Loucy (cell line): ENCODE measurements around the gene SFR1.

Experiments used
- H2AFZ ChIP-seq: fragments of 200-600 bp; sonication (generic); 2 replicates; pipeline ENCODE4 v1.6.0; 2016; ENCODE audit warnings: antibody characterized with exemption, mild to moderate bottlenecking, low read length, moderate library complexity
- H3F3A ChIP-seq: fragments of 200-600 bp; 2 replicates; pipeline ENCODE4 v1.6.0; 2016; ENCODE audit warnings: antibody characterized with exemption, low read depth, mild to moderate bottlenecking
- H3K27me3 ChIP-seq: fragments of 200-600 bp; sonication (generic); 2 replicates; pipeline ENCODE4 v1.6.1; 2014; ENCODE audit warnings: low read length, mild to moderate bottlenecking; ENCODE audit not compliant: insufficient read depth, poor library complexity, severe bottlenecking
- H3K36me3 ChIP-seq: fragments of 200-600 bp; sonication (generic); 2 replicates; pipeline ENCODE4 v1.6.1; 2016; ENCODE audit warnings: low read length; ENCODE audit not compliant: insufficient read depth
- H3K4me1 ChIP-seq: fragments of 200-600 bp; sonication (generic); 2 replicates; pipeline ENCODE4 v1.5.1; 2014; ENCODE audit warnings: low read length, mild to moderate bottlenecking; ENCODE audit not compliant: insufficient read depth, poor library complexity, severe bottlenecking
- H3K4me2 ChIP-seq: fragments of 200-600 bp; sonication (generic); 2 replicates; pipeline ENCODE4 v1.6.0; 2014; ENCODE audit warnings: antibody characterized with exemption, low read length, low read depth, mild to moderate bottlenecking; ENCODE audit not compliant: poor library complexity, severe bottlenecking
- H3K4me3 ChIP-seq: fragments of 200-600 bp; sonication (generic); 2 replicates; pipeline ENCODE4 v1.5.1; 2014; ENCODE audit warnings: low read length, mild to moderate bottlenecking, mixed read lengths; ENCODE audit not compliant: poor library complexity, severe bottlenecking
- H3K79me2 ChIP-seq: fragments of 200-600 bp; sonication (generic); 2 replicates; pipeline ENCODE4 v1.6.1; 2014; ENCODE audit warnings: low read length; ENCODE audit not compliant: insufficient read depth
- H3K9ac ChIP-seq: fragments of 200-600 bp; sonication (generic); 2 replicates; pipeline ENCODE4 v1.6.0; 2014; ENCODE audit warnings: mild to moderate bottlenecking, low read depth, low read length, moderate library complexity; ENCODE audit not compliant: poor library complexity, severe bottlenecking
- H3K9me2 ChIP-seq: fragments of 200-600 bp; sonication (generic); replicated peaks from 2 replicates; pipeline ENCODE4 v1.6.1; 2016; ENCODE audit warnings: low read depth, low read length, mixed read lengths
- H3K9me3 ChIP-seq: fragments of 200-600 bp; sonication (generic); 2 replicates; pipeline ENCODE4 v1.6.1; 2014; ENCODE audit warnings: mild to moderate bottlenecking, antibody characterized with exemption, low read length, low read depth; ENCODE audit not compliant: insufficient read depth
- H4K20me1 ChIP-seq: fragments of 200-600 bp; sonication (generic); 2 replicates; pipeline ENCODE4 v1.6.0; 2014; ENCODE audit warnings: antibody characterized with exemption, low read length, mild to moderate bottlenecking; ENCODE audit not compliant: insufficient read depth, poor library complexity, severe bottlenecking
- EZH2phosphoT487 ChIP-seq: fragments of 200-600 bp; IDR thresholded peaks from 2 replicates; pipeline ENCODE4 v1.6.1; 2018; ENCODE audit warnings: antibody characterized with exemption, mild to moderate bottlenecking, moderate library complexity, borderline replicate concordance
- TF ChIP-seq, protein P1 (sequence below): fragments of 200-600 bp; sonication (generic); conservative IDR thresholded peaks from 2 replicates; pipeline ENCODE4 v1.5.1; 2014; ENCODE audit warnings: mild to moderate bottlenecking, antibody characterized with exemption, low read length

The SFR1 gene

DNA sequence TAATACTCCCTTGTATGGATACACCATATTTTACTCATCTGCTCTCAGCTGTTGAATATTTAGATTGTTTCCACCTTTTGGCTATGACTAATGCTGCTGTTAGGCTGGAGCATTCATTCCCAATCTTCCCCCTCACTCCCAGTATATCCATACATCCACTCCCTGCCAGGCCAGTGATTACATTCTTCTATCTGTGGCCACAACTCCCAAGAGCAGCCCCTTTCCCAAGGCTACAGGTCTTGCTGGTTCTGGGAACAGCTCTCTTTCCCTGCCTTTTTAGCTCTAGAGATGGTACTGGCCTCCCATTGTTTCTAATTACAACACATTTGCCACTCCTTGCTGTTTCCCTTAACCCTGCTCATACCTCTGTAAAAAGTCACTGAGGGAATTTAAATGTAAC is 28.2 kb downstream of the SFR1 start:
- Histone ChIP-seq H3K79me2 (no peaks in the 10 kb centered on the region), H3K4me2 (no peak overlapping the region), H3K9ac (no peak overlapping the region), H3K9me3 (peaks cover 12% of the 10 kb centered on the region; the same call in 1 of the 2 replicates), H3K27me3 (peaks cover 10% of the 10 kb centered on the region), H3K4me3 (no peak overlapping the region), H3K4me1 (no peaks in the 10 kb centered on the region), H4K20me1 (no peaks in the 10 kb centered on the region), H3K9me2 (no peaks in the 10 kb centered on the region; the same call in 1 of the 2 replicates), H2AFZ (no peak overlapping the region), H3K36me3 (no peaks in the 10 kb centered on the region), H3F3A (no peaks in the 10 kb centered on the region)
- TF ChIP-seq EZH2phosphoT487, result no peak
- TF ChIP-seq, protein P1, sequence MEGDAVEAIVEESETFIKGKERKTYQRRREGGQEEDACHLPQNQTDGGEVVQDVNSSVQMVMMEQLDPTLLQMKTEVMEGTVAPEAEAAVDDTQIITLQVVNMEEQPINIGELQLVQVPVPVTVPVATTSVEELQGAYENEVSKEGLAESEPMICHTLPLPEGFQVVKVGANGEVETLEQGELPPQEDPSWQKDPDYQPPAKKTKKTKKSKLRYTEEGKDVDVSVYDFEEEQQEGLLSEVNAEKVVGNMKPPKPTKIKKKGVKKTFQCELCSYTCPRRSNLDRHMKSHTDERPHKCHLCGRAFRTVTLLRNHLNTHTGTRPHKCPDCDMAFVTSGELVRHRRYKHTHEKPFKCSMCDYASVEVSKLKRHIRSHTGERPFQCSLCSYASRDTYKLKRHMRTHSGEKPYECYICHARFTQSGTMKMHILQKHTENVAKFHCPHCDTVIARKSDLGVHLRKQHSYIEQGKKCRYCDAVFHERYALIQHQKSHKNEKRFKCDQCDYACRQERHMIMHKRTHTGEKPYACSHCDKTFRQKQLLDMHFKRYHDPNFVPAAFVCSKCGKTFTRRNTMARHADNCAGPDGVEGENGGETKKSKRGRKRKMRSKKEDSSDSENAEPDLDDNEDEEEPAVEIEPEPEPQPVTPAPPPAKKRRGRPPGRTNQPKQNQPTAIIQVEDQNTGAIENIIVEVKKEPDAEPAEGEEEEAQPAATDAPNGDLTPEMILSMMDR, result no peak

DNA sequence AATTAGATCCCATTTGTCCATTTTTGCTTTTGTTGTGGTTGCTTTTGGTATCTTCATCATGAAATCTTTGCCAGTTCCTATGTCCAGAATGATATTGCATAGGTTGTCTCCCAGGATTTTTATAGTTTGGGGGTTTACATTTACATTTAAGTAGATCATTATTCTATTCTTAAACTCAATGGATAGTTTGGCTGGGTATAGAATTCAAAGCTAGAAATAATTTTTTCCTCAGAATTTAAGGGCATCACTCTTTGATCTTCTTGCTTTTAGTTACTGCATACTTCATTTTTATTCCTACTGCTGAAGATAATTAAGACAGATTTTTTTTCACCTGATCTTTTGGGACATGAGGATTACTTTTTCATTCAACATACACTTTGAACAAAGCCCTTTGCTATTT is 29.8 kb downstream of the SFR1 start:
- Histone ChIP-seq H4K20me1 (no peaks in the 10 kb centered on the region), H2AFZ (no peak overlapping the region), H3K4me3 (no peak overlapping the region), H3K79me2 (no peaks in the 10 kb centered on the region), H3K27me3 (peaks cover 20% of the 10 kb centered on the region), H3K9me3 (peaks cover 12% of the 10 kb centered on the region; the same call in 1 of the 2 replicates), H3K4me1 (no peaks in the 10 kb centered on the region), H3K4me2 (no peak overlapping the region), H3K9me2 (no peaks in the 10 kb centered on the region; the same call in 1 of the 2 replicates), H3F3A (no peaks in the 10 kb centered on the region), H3K36me3 (no peaks in the 10 kb centered on the region), H3K9ac (no peak overlapping the region)
- TF ChIP-seq, protein P1, result no peak
- no peak for TF ChIP-seq EZH2phosphoT487

DNA sequence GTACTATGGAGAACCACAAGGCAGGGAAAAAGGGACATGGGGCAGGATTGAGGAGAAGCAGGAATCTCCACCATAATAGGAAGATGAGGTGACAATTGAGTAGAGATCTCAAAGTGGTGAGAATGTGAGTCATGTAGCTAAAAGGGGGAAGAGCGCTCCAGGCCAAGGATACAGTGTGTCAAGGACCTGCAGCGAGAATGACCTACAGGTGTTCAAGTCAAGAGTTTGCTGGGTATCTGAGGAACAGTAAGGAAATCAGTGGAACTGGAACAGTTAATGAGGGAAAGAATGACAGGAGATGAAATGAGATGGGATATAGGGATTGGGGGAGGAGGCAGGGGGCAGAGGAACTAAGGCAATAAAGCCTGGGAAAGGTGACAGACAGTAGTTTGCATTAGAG is 33.6 kb downstream of the SFR1 start:
- Histone ChIP-seq H3K9me2 (no peaks in the 10 kb centered on the region; the same call in 1 of the 2 replicates), H2AFZ (no peak overlapping the region), H3K27me3 (peaks cover 34% of the 10 kb centered on the region), H3K4me1 (no peaks in the 10 kb centered on the region), H3K9ac (no peak overlapping the region), H3K9me3 (peaks cover 12% of the 10 kb centered on the region; the same call in 1 of the 2 replicates), H4K20me1 (no peaks in the 10 kb centered on the region), H3F3A (no peaks in the 10 kb centered on the region), H3K79me2 (no peaks in the 10 kb centered on the region), H3K4me3 (no peak overlapping the region), H3K4me2 (no peak overlapping the region), H3K36me3 (no peaks in the 10 kb centered on the region)
- TF ChIP-seq, protein P1, result no peak
- TF ChIP-seq EZH2phosphoT487, result no peak
